GM23338 (cell line): ENCODE data around the gene CCR7. TPM values are rescaled to one million over a fixed set of nuclear protein-coding genes. Genes with fewer than 3 reads are reported as not detected.

Experiments used
- CREB1 ChIP-seq: fragments of 250-450 bp; sonication (Bioruptor Pico); IDR thresholded peaks from 2 replicates; pipeline ENCODE4 v1.5.0; 2020; ENCODE audit warnings: low read depth, mild to moderate bottlenecking, moderate library complexity
- JUNB ChIP-seq: IDR thresholded peaks from one replicate; pipeline ENCODE4 v1.6.1; 2016; ENCODE audit warnings: antibody characterized with exemption; ENCODE audit not compliant: unreplicated experiment
- POLR2AphosphoS5 ChIP-seq: IDR thresholded peaks from 2 replicates; pipeline ENCODE4 v1.6.1; 2016; ENCODE audit warnings: antibody characterized with exemption, low read depth
- STAT1 ChIP-seq: IDR thresholded peaks from one replicate; pipeline ENCODE4 v1.6.1; 2016; ENCODE audit warnings: antibody characterized with exemption; ENCODE audit not compliant: unreplicated experiment
- ZNF331 ChIP-seq: fragments of 250-450 bp; sonication (Bioruptor Pico); IDR thresholded peaks from 2 replicates; pipeline ENCODE4 v1.5.0; 2020; ENCODE audit warnings: low read depth, mild to moderate bottlenecking, moderate library complexity
- polyA plus RNA-seq: library from polyadenylated mRNA; unstranded; fragments of >200 nt; fragmentation: Nextera tagmentation; extraction: Ambion mirVana; gene quantifications from 2 replicates; pipeline ENCODE4 v1.2.1, GENCODE V29; 2016
- total RNA-seq: library from RNA; depleted of rRNA; stranded (reverse); fragments of >200 nt; shearing (Covaris generic); gene quantifications from 2 replicates; pipeline ENCODE4 v1.2.3, GENCODE V29; 2014; rRNA removed
- TF ChIP-seq, protein P1 (sequence below): IDR thresholded peaks from one replicate; pipeline ENCODE4 v1.6.1; 2018; ENCODE audit warnings: antibody characterized with exemption; ENCODE audit not compliant: unreplicated experiment
- TF ChIP-seq, protein P2 (sequence below), 2 experiments: fragments of 200-600 bp in 1 of 2; sonication (generic) in 1 of 2; conservative IDR thresholded peaks; 2 replicates each; pipeline versions ENCODE4 v1.5.1 to v1.6.1; 2016 to 2017; ENCODE audit warnings: antibody characterized with exemption in 2 of 2, low read depth in 2 of 2, mild to moderate bottlenecking in 2 of 2, moderate library complexity in 1 of 2

The CCR7 gene
- total and polyA plus RNA-seq, 2 experiments from 2014 or later: 0.37 to 0.59 TPM

DNA sequence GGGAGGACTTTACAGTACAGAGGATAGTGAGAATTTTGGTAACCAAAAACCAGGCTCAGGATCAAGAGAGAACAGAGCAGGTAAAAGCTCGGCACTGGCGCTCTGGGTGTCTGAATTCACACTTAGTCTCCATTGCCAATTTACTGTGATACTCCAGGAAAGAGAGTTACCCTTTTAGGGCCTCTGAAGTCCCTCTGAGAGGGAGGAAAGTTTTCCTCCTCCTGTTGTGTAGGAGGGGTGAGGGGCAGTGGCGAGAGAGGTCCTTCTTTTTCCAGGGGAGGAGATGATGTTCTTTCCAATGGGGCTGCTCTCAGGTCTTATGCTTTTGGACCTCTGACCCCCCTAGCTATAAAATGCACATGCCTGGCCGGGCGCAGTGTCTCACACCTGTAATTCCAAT, 58.5 kb downstream of the CCR7 start (continued):
- TF ChIP-seq, protein P1, sequence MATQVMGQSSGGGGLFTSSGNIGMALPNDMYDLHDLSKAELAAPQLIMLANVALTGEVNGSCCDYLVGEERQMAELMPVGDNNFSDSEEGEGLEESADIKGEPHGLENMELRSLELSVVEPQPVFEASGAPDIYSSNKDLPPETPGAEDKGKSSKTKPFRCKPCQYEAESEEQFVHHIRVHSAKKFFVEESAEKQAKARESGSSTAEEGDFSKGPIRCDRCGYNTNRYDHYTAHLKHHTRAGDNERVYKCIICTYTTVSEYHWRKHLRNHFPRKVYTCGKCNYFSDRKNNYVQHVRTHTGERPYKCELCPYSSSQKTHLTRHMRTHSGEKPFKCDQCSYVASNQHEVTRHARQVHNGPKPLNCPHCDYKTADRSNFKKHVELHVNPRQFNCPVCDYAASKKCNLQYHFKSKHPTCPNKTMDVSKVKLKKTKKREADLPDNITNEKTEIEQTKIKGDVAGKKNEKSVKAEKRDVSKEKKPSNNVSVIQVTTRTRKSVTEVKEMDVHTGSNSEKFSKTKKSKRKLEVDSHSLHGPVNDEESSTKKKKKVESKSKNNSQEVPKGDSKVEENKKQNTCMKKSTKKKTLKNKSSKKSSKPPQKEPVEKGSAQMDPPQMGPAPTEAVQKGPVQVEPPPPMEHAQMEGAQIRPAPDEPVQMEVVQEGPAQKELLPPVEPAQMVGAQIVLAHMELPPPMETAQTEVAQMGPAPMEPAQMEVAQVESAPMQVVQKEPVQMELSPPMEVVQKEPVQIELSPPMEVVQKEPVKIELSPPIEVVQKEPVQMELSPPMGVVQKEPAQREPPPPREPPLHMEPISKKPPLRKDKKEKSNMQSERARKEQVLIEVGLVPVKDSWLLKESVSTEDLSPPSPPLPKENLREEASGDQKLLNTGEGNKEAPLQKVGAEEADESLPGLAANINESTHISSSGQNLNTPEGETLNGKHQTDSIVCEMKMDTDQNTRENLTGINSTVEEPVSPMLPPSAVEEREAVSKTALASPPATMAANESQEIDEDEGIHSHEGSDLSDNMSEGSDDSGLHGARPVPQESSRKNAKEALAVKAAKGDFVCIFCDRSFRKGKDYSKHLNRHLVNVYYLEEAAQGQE: no peak
- TF ChIP-seq POLR2AphosphoS5: no peak
- no peak for TF ChIP-seq STAT1
- no peak for TF ChIP-seq ZNF331 (CRISPR knock-in tag)
- TF ChIP-seq CREB1 (CRISPR knock-in tag): no peak
- TF ChIP-seq JUNB: no peak
- TF ChIP-seq, protein P2, sequence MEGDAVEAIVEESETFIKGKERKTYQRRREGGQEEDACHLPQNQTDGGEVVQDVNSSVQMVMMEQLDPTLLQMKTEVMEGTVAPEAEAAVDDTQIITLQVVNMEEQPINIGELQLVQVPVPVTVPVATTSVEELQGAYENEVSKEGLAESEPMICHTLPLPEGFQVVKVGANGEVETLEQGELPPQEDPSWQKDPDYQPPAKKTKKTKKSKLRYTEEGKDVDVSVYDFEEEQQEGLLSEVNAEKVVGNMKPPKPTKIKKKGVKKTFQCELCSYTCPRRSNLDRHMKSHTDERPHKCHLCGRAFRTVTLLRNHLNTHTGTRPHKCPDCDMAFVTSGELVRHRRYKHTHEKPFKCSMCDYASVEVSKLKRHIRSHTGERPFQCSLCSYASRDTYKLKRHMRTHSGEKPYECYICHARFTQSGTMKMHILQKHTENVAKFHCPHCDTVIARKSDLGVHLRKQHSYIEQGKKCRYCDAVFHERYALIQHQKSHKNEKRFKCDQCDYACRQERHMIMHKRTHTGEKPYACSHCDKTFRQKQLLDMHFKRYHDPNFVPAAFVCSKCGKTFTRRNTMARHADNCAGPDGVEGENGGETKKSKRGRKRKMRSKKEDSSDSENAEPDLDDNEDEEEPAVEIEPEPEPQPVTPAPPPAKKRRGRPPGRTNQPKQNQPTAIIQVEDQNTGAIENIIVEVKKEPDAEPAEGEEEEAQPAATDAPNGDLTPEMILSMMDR (conservative IDR thresholded peaks at IDR 0.05; ENCODE audit: low read depth in 2 of 2): no peak

Other genes with a start within 250 kb of the CCR7 start
- 1.4 and 2.8 TPM in 2 replicates for gene GJD3, start 200.7 kb downstream of the CCR7 start, total RNA-seq
- gene GJD3, start 200.7 kb downstream of the CCR7 start, polyA plus RNA-seq: not detected in 2 replicates
- gene TOP2A, start 147.6 kb downstream of the CCR7 start, total RNA-seq: 258 and 263 TPM in 2 replicates
- 442 and 485 TPM in 2 replicates for gene TOP2A, start 147.6 kb downstream of the CCR7 start, polyA plus RNA-seq
- gene IGFBP4, start 122.0 kb downstream of the CCR7 start, total RNA-seq: 78.9 and 87.2 TPM in 2 replicates
- 37.6 and 38.7 TPM in 2 replicates for gene IGFBP4, start 122.0 kb downstream of the CCR7 start, polyA plus RNA-seq
- gene TNS4, start 63.8 kb downstream of the CCR7 start, total RNA-seq: 0.08 and 4.9 TPM in 2 replicates
- 0.31 and 0.64 TPM in 2 replicates for gene TNS4, start 63.8 kb downstream of the CCR7 start, polyA plus RNA-seq
- gene SMARCE1, start 82.3 kb upstream of the CCR7 start, total RNA-seq: 77.6 and 101 TPM in 2 replicates
- gene SMARCE1, start 82.3 kb upstream of the CCR7 start, polyA plus RNA-seq: 230 and 258 TPM in 2 replicates
- 0.12 TPM in 1 of 2 replicates, not detected in the other for gene KRT222, start 99.7 kb upstream of the CCR7 start, total RNA-seq
- 0.49 TPM in 1 of 2 replicates, not detected in the other for gene KRT222, start 99.7 kb upstream of the CCR7 start, polyA plus RNA-seq
- not detected in 2 replicates for gene KRT24, start 138.3 kb upstream of the CCR7 start, total RNA-seq
- not detected in 2 replicates for gene KRT24, start 138.3 kb upstream of the CCR7 start, polyA plus RNA-seq
- gene KRT25, start 189.9 kb upstream of the CCR7 start, total RNA-seq: not detected in 2 replicates
- not detected in 2 replicates for gene KRT25, start 189.9 kb upstream of the CCR7 start, polyA plus RNA-seq
- gene KRT26, start 206.7 kb upstream of the CCR7 start, total RNA-seq: not detected in 2 replicates
- gene KRT26, start 206.7 kb upstream of the CCR7 start, polyA plus RNA-seq: not detected in 2 replicates
- gene KRT27, start 217.1 kb upstream of the CCR7 start, total RNA-seq: not detected in 2 replicates
- not detected in 2 replicates for gene KRT27, start 217.1 kb upstream of the CCR7 start, polyA plus RNA-seq
- gene KRT28, start 234.5 kb upstream of the CCR7 start, total RNA-seq: not detected in 2 replicates
- not detected in 2 replicates for gene KRT28, start 234.5 kb upstream of the CCR7 start, polyA plus RNA-seq